NCI-H524 treated with DMSO at 0.1 percent for 48 hours (cell line): ENCODE data around the gene ZFP57.

Source experiments
- DNase-seq: peaks from one replicate; lab custom pipeline; 2025; lab: John Stamatoyannopoulos, UW

ZFP57 gene

DNA sequence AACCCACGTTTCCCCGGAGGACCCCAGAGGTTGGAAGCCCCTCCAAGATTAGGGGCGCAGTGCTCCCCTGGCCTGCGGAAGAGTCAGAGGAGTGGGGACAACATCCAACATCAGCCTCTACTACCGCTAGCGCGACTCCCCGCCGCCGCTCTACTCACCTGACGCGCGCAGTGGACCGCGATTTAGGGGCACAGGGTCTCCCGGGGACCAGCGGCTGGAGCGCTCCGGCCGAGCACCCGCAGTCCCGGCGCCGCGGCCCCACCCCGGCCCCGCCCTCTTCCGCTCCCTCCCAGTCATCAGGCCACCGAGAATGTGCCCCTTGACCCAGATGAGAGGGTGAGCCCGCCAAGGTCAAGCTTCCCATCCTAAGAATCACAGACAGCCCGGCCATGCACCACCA lies at the start of gene ZFP57:
ZFP57 (minus strand) TSS at position 249 of the 400 bp plus-strand sequence. CDS start 4,149 bp downstream, outside the sequence.
- DNase-seq, result no peak

DNA sequence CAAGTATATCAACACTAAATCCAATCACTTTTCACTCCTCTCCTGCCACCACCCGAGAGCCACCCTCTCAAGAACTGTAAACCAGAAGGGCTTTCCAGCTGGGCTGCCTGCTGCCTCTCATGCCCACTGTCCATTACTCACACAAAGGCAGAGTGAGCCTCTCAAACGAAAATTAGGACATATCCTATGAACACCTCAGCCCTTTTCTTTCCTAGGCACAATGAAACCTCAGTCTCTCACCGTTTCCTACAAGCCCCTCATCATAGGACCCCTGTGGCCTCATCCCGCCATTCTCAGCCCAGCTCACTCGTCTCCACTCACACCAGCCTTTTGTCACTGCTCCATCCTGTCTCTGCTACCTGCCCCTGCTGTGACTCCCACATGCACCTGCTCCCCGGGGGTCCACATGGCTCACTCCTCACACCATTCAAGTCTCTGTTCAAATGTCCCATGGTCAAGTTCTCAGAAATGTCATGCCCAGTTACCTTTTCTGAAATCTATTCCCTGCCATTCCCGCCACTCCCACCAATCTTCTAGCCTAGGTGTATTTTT lies 49.7 kb upstream of the ZFP57 start:
- DNase-seq, result no peak

DNA sequence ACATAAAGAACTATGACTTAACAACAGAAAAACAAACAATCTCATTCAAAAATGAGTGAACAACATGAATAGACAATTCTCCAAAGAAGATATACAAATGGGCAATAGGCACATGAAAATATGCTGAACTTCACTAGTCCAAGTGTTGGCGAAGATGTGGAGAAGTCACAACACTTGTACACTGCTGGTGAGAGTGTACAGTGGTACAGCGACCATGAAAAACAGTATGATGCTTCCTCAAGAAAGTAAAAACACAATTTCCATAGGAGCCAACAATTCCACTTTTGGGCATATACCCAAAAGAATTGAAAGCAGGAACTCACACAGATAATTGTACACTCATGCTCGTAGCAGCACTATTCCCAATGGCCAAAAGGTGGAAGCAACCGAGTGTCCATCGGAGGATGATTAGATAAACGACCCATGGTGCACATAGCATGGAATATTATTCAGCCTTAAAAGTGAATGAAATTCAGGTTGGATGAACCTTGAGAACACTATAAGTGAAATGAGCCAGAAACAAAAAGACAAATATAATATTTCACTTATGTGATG lies 48.9 kb upstream of the ZFP57 start:
- DNase-seq, result no peak

DNA sequence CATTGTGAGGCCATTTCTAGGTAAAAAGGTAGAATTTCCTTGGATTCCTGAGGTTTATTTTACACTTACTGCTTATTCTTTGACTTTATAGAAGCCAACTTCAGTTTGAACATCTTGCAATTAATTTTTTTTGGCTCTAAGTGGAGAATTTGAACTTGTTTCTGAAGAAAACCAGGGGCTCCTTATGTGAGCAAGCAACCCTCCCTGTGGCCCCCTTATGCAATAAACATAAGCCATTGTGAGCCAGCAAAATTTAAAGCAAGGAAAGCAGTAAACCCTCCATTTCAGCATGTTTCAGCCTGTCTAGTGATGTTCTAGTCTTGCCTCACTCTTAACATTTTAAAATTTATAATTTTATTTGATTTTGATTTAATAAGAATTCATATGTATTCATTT lies 47.9 kb upstream of the ZFP57 start:
- no peak for DNase-seq

DNA sequence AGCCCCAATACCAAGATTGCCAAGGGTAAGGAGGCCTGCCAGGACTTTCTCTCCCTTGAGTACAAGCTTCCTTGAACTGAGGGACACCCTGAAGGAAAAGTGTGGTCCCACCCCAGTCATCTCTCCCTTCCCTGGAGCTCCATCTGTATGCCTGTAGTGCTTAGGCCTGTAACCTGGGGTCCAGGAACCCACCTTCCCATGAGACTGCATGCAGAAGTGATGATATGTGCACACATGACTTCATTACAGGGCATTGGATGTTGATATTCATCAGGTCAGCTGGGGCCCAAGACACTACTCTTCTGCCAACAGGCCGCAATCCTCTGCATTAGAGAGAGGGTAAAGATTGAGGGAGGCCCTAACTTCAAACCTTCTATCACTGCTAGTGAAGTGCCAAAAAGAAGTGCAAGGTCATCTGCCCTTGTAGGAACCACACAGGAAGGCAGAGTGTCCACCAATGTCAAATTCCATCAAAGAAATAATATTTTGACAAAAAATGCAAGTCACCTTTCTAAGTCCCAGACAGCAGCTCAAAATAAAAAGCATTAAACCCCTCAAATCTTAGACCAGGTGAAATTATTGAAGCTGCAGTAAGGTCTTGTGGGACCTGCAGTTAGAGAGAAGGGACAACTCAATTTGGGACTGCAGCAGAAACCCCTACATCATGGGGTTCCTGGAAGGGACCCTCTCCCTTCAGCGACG lies 47.4 kb upstream of the ZFP57 start:
- DNase-seq, result no peak

- DNase-seq, result no peak
These were observed 46.7 kb upstream of the ZFP57 start for GRCh38 chr6:29727637-29728036.

- no peak for DNase-seq
These were observed 45.7 kb upstream of the ZFP57 start for GRCh38 chr6:29726571-29727194.

- no peak for DNase-seq
These were observed 45.0 kb upstream of the ZFP57 start for GRCh38 chr6:29726001-29726400.

DNA sequence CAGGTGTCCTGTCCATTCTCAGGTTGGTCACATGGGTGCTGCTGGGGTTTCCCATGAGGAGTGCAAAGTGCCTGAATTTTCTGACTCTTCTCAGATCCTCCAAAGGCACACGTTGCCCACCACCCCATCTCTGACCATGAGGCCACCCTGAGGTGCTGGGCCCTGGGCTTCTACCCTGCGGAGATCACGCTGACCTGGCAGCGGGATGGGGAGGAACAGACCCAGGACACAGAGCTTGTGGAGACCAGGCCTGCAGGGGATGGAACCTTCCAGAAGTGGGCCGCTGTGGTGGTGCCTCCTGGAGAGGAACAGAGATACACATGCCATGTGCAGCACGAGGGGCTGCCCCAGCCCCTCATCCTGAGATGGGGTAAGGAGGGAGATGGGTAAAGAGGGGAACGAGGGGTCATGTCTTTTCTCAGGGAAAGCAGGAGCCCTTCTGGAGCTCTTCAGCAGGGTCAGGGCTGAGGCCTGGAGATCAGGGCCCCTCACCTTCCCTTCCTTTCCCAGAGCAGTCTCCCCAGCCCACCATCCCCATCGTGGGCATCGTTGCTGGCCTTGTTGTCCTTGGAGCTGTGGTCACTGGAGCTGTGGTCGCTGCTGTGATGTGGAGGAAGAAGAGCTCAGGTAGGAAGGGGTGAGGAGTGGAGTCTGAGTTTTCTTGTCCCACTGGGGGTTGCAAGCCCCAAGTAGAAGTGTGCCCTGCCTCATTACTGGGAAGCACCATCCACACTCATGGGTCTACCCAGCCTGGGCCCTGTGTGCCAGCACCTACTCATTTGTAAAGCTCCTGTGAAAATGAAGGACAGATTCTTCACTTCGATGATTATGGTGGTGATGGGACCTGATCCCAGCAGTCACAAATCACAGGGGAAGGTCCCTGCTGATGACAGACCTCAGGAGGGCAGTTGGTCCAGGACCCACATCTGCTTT lies 44.3 kb upstream of the ZFP57 start:
- DNase-seq, result no peak

- DNase-seq, result no peak
These were observed 43.0 kb upstream of the ZFP57 start for GRCh38 chr6:29723666-29724588.

DNA sequence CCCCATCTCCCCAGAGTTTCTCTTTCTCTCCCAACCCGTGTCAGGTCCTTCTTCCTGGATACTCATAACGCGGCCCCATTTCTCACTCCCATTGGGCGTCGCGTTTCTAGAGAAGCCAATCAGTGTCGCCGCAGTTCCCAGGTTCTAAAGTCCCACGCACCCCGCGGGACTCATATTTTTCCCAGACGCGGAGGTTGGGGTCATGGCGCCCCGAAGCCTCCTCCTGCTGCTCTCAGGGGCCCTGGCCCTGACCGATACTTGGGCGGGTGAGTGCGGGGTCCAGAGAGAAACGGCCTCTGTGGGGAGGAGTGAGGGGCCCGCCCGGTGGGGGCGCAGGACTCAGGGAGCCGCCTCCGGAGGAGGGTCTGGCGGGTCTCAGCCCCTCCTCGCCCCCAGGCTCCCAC lies 42.3 kb upstream of the ZFP57 start, which contains the start of gene HLA-F:
HLA-F (plus strand) TSS at position 173 of the 404 bp plus-strand sequence; CDS start at position 203, 30 bp downstream.
- no peak for DNase-seq

- DNase-seq, result no peak
These were observed 39.9 kb upstream of the ZFP57 start for GRCh38 chr6:29720863-29721262.

- no peak for DNase-seq
These were observed 29.5 kb upstream of the ZFP57 start for GRCh38 chr6:29710281-29710941.

DNA sequence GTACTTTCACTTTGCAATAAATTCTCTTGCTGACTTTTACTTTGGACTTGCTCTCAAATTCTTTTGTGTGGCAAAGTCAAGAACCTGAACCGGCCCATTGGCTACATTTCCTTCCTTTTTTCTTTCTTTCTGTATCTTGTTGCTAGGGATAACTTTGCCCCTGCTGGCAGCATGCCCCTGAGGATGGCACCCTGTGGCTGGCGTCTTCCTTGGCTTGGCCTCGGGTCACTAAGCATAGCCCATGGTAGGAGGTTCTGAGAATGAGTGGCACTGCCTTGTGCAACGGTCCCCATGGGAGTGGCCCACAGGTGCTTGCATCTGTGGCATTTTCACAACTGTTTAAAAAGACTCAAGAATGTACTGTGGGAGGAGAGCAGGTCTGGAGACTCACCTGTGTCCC lies 28.2 kb upstream of the ZFP57 start:
- DNase-seq, result no peak

GRCh38 chr6:29708432-29709179 lies 27.7 kb upstream of the ZFP57 start:
- no peak for DNase-seq

- DNase-seq, result no peak
These were observed 24.7 kb upstream of the ZFP57 start for GRCh38 chr6:29705389-29706231.

GRCh38 chr6:29702519-29703103 lies 21.7 kb upstream of the ZFP57 start:
- no peak for DNase-seq
